Measurements from ENCODE around the gene PYGO2.

The PYGO2 gene

GRCh38 chr1:155002464-155003226, 41.1 kb upstream of the PYGO2 start, which contains the start of gene ZBTB7B:
ZBTB7B (plus strand) TSS chr1:155002802; CDS start chr1:155014661, 11,859 bp downstream.
- peak within 1 kb of the TSS; percentile 94 for H3K27ac ChIP-seq (replicated peaks)
- peak within 1 kb of the TSS; percentile 72 for H3K4me3 ChIP-seq (replicated peaks; ENCODE audit: insufficient read depth, low read length)
- TF ChIP-seq CTCF (IDR thresholded peaks at IDR 0.05; ENCODE audit: insufficient read depth, low read length) (no peak), REST (IDR thresholded peaks at IDR 0.05; ENCODE audit: insufficient replicate concordance, low read depth) (no peak), POLR2AphosphoS5 (IDR thresholded peaks at IDR 0.05; ENCODE audit: low read depth) (no peak), SPI1 (IDR thresholded peaks at IDR 0.05; ENCODE audit: borderline replicate concordance, low read depth) (no peak), GABPA (IDR thresholded peaks at IDR 0.05; ENCODE audit: low read depth) (no peak)
- no peak for DNase-seq (ENCODE audit: low read depth in 1 of 2, low spot score in 1 of 2)
- H3K27me3 ChIP-seq (ENCODE audit: insufficient read depth, poor library complexity, severe bottlenecking) = no peaks in the 10 kb centered on the region

GRCh38 chr1:155001675-155002463, 40.3 kb upstream of the PYGO2 start:
- DNase-seq (ENCODE audit: low read depth in 1 of 2, low spot score in 1 of 2) = peak; percentile 100
- H3K4me3 ChIP-seq (replicated peaks; ENCODE audit: insufficient read depth, low read length) = peak overlapping the region; percentile 72
- no peaks in the 10 kb centered on the region for H3K27me3 ChIP-seq (ENCODE audit: insufficient read depth, poor library complexity, severe bottlenecking)
- peak overlapping the region; percentile 88 for H3K27ac ChIP-seq (replicated peaks)
- TF ChIP-seq REST (IDR thresholded peaks at IDR 0.05; ENCODE audit: insufficient replicate concordance, low read depth) = no peak

- Histone ChIP-seq H3K27me3 (ENCODE audit: insufficient read depth, poor library complexity, severe bottlenecking) (no peaks in the 10 kb centered on the region), H3K27ac (replicated peaks) (peak overlapping the region; percentile 88), H3K4me3 (replicated peaks; ENCODE audit: insufficient read depth, low read length) (peak overlapping the region; percentile 72)
- no peak for TF ChIP-seq GABPA (IDR thresholded peaks at IDR 0.05; ENCODE audit: low read depth)
- DNase-seq (ENCODE audit: low read depth in 1 of 2, low spot score in 1 of 2) = no peak
Observed at GRCh38 chr1:155001425-155001674, 39.8 kb upstream of the PYGO2 start.

GRCh38 chr1:155000726-155001424, 39.3 kb upstream of the PYGO2 start:
- H3K27ac ChIP-seq (replicated peaks) = peak overlapping the region; percentile 88
- no peak for TF ChIP-seq SPI1 (IDR thresholded peaks at IDR 0.05; ENCODE audit: borderline replicate concordance, low read depth)
- peak; percentile 31 for TF ChIP-seq REST (IDR thresholded peaks at IDR 0.05; ENCODE audit: insufficient replicate concordance, low read depth)
- no peak for TF ChIP-seq CTCF (IDR thresholded peaks at IDR 0.05; ENCODE audit: insufficient read depth, low read length)
- no peaks in the 10 kb centered on the region for H3K27me3 ChIP-seq (ENCODE audit: insufficient read depth, poor library complexity, severe bottlenecking)
- peak; percentile 92 for DNase-seq (ENCODE audit: low read depth in 1 of 2, low spot score in 1 of 2)
- H3K4me3 ChIP-seq (replicated peaks; ENCODE audit: insufficient read depth, low read length) = peak overlapping the region; percentile 72
